Measurements from ENCODE around the gene ALK.

The ALK gene

DNA sequence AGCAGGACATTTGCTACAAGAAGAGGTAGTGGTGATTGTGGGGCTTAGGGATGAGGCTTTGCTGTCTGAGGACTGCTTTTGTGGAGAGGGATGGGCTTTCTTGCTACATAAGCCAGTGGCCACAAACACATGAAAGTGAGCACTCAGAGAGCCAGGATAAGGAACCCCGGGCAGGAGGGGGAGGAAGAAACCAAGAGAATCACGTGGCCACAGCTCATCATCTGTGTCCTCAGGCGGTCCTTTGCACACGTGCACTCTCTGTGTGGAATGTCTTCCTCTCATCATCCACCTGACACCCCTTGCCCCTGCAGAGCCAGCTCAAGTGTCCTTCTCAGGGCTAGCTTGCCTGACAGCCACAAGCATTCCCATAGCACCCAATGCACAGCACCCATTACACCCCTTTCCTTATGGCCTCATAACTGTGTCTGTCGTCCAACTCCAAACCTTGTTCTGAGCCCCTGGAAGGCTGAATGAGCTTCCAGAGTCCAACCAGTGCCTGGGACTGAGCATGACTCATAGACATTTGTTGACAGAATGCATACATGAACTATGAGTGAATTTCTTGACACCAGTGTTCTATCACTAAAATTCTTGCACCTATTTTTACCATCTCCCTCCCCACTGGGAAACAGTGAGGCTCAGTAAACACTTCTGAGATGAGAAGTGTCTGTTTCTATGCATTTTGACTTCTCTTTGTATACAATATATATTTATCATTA is 398.3 kb downstream of the ALK start:
- no peak for FAIRE-seq

DNA sequence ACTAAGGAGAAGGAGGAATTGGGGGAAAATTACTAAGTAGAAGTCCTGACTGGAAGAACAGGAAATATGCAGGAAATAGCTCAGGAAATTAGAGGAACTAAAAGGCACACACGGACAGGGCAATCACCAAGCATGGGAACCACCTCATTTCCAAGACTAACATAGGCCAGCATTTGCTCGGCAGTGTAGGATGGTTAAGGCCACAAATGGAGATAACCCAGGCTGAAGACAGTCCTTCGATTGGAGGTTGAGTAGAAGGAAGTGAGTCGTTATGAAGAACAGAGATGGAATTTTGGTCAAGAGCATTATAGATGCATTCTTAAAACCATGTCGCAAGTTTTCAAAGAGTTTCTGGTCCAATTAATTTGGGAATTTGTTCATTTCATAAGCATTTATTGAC is 401.4 kb downstream of the ALK start:
- FAIRE-seq = no peak

DNA sequence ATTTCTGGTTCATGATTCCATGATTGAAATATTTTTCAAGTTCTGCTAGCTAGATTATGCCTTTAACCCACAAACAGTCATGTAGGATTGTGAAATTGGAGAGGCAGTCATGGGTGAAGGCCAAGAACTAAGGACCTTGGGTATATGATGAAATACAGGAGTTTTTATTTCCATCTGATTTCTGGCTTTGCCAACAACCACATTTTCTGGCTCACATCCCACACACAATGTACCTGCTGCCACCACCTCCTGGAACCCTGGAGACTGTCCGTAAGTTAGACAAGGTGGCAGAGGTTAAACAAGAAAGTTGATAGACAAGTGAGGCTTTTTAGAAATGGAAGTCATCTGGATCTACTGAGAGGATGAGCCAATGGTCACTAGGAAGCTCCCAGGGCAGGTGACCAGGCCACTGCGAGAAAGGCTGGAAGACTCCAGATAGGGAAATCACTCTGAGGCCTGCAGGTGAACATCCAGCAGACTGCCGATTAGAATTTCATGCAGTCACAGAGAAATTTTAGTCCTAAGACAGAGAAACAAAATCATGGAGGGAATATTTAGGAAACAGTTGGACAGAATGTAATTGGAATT is 402.0 kb downstream of the ALK start:
- FAIRE-seq = no peak

DNA sequence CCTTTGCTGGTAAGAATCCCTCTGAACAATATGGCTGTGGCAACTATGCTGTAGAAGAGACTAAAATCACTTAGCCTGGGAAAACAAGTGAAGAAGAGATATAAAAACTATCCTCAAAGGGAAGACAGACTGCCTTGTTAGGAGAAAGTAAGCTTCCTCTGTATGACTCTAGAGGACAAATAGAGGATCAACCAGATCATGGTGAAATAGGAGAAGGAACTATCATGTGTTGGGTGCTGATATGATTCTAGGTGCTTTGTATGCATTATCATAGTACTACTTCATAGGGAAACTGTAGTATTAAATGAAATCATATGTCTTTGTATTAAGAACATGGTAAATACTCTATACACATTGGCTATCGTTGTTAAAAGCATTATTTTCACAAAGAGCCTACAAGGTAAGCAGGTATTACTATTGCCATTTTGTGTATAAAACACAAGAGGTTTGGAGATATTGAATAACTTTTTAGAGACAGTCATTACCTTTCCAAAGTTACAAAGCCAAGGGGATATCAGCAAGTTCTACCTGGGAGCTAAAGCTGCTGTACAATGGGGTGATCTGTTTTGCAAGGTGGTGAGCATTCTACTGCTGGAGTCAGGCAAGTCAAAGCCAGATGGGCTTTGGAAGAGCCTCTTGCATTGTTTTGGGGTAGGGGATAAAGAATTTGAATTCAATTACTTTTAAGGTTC is 402.6 kb downstream of the ALK start:
- FAIRE-seq = no peak

DNA sequence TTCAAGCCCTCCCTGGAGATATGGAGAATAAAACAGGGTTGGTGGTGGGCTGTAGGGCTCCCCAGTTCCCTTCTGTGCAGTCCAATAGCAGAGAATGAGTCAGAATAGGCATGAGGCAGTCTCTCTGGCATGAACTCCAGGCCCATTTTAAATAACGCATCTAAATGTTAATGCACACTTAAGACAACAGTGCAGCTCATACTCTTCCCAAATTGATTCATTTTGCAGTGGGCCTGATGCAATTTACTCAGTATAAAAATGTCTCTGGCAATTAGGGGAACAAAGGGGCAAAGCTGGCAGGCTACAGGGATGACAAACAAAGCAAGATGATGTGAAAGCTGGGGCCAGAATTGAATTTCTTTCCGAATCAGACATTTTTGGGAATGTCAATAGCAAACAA is 403.4 kb downstream of the ALK start:
- no peak for FAIRE-seq

DNA sequence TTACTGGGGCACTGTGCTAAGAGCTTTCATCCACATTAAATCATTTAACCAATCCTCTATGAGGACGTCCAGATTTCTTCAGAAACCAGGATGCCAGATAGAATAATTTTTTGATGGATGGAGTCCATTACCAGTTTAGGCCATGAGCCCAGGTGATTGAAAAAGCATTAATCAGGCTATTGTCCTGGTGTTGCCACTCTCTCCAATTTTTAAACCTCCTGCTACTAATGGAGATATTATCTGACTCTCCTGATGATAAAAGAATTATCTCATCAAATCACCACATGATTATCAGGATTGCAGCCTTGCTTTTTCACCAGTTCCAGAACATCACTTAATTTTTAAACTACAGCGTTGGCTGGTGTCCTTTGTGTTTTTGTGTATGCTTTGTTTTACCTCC is 404.0 kb downstream of the ALK start:
- FAIRE-seq = no peak

DNA sequence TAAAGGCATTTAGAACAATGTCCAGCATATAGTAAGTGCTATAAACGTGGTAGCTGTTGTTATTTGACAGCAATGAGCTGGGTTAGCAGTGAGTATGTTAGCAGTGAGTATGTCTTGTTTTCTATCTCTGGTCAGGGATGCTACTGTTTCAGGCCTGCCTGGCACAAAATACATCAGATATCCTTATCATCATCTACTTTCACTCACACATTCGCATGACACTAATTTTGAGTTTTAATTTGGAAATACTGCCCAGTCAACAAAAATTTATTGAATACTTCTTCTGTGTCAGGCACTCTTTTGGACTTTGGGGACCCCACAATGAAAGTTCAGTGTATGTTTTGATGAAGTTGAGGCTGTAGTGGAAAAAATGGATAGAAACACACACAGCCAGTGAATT is 404.6 kb downstream of the ALK start:
- no peak for FAIRE-seq

DNA sequence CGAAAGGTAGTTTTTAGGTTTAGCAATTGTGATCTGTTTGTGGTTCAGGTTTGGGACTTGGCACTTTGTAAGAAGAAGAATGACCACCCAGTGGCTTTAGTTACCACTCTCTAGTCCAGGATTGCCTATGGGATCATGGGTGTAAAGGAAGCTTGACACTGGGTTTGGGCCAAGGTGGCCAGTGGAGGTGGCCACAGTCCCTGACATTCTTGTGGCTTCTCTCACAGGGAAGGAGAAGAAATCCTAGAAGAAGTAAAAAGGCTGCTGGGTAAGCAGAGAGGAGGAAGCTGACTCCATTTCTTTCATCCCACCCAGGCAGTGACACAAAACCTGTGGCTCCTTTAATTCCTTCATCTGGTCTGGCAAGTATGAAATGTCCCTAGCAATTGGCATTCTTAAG is 411.5 kb downstream of the ALK start:
- no peak for FAIRE-seq

DNA sequence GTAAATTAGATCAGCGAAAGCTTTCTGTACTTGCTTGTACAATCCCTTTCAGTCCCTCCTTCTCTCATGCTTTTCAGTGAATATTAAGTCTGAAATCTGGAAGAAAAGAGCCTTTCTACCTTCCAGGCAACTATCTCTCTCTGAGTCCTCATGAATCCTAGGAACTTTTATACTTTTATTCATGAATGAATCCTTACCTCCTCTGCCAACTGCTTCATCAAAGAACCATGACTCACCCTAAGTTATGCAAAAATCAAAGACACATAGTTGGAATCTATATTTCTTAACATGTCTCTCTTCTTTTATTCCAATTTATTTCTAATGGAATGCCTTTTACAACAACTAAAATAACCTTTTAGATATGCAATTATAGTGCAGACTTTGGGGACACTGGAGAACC is 412.0 kb downstream of the ALK start:
- no peak for FAIRE-seq

DNA sequence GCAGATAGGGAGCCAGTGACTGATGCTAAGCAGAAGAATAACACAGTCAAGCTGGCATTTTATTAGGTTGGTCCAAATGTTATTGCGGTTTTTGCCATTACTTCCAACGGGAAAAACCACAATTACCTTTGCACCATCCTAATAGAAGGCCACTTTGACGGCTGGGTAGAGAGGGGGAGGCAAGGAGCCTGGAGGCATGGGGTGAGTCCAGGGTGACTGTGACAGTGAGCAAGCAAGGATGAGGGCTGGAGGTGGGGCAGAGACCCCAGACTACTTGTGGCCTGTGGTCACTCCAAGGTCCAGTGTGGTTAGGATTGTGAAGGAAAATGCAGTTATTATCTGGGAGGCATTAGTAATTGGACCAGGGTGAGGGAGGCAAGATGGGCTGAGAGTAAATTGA is 416.6 kb downstream of the ALK start:
- no peak for FAIRE-seq

DNA sequence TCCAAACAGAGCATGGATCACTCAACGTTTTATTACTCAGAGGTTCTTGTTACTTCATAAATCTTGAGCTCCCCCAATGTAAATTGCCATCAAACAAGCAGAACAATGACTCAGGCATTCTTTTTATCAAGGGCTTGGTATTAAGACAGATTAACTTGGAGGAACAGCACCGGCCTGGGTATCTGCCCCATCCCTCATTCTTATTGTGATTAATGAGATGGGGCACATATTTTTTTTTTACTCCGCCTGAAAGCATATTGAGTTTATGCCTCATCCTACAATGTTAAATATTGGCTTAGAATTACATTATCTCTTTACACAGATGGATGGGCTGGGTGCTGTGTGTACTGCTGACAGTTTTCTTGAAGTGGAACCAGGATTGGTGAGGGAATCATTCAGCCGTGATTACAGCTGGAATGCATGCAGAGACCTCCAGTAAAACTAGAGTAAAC is 418.9 kb downstream of the ALK start:
- no peak for FAIRE-seq

DNA sequence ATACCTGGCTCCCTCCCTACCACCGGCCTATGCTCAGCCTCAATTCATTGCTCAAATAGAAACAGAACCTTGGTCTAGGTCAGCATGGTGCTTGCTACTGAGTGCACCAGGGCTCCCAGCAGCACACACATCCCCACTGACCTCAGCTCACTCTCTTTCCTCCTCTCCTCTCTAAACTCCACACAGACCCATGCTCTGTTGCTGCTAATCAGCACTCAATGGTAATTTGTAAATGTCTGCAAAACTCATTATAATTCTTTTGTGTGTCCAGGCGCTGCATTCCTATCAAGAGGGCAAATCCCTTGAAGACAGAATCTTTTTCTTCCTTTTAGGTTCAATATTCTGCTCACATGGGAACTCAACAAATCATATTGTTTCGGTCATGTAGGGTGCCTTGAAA is 424.0 kb downstream of the ALK start:
- FAIRE-seq = no peak

DNA sequence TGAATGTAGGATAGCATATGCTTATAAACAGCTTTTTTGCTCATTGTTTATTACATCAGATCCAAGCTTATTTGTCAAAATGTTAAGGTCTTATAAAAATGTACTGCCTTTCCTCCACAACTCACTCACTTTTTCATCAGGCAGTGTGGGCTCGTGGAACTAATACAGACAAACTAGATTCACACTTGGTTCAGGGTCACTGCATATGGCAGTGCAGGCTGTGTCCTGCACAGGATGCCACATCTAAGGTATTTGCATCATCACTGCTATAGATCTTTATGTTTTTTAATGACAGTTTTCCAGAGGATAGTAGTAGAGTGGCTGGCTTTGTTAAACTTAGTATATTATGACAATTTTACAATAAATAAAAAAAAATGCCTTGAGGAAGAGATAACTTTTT is 425.2 kb downstream of the ALK start:
- no peak for FAIRE-seq

DNA sequence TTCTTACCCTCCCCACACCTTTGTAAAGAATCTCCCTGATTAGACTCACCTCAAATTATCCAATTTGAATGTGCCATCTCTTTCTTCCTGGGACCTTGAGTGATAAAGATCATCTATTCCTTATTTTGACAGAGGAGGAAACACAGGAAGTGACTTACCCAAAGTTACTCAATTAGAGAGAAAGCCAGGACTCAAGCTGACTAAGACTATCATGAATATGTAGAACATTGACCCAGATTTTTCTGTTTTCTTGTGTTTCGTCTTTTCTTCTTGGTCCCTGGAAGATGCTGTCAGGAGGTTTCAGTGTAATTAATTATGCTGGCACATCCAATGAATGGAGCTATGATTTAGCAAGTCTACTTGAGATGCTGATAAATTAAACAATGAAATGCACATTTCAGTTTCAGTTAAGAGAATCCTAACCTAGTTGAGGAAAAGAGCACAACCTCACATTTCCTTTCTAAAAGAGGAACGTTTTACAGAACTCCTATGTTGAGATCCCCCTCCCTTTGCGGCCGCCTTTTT is 425.8 kb downstream of the ALK start:
- FAIRE-seq = no peak

DNA sequence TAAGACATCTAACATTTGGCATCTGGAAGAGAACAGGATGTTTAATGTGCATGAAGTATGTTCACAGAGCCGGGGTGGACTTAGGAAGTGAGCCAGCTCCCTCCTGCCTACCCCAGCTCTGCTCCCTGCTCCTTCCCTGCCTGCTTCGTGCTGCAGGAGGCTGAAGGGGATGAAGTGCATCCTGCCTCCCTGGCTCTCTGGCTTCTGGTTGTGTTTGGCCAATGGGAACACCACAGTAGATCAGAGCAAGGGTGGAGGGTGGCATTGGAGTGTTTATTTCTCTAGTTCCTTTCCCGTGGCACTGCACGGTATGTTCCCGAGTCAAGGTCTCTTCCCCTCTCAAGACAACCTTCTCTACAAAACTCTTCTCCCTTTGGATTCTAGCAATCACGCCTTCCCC is 426.3 kb downstream of the ALK start:
- FAIRE-seq = no peak

DNA sequence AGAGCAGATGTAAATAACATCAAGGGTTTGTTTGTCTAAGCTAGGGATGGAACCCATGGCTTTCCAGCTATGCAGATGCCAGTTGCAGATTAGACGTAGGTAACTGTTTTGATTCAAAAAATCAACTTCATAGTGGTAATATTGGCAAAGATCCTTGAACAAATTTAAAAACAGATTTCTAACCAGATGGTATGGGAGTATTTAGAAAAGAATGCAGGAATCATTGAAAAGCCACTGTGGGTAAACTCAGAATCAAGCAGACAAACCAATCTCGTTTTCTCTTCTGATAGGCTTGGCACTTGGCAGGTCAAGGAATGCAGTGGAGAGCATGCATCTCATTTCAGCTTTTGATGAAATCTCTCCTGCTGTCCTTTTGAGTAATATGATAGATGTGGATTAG is 428.7 kb downstream of the ALK start:
- no peak for FAIRE-seq

DNA sequence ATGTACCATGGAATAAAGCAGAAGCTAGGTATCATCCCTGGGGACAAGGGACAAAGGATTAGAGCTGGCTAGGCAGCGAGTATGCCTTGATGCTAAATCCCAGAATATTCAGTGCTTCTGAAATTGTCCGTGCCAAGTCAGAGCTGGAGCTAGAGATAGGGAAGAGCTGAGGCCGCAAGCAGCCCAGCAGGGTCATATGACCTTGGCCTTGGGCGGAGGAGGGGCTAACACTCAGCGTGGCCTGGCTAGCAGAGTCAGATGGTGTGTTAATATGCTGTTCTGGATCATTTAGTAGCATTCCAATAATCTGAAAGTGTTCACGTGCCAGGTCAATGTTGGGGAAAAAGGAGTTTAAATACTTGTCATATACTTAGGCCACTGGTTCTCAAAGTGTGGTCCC is 431.3 kb downstream of the ALK start:
- FAIRE-seq = no peak

DNA sequence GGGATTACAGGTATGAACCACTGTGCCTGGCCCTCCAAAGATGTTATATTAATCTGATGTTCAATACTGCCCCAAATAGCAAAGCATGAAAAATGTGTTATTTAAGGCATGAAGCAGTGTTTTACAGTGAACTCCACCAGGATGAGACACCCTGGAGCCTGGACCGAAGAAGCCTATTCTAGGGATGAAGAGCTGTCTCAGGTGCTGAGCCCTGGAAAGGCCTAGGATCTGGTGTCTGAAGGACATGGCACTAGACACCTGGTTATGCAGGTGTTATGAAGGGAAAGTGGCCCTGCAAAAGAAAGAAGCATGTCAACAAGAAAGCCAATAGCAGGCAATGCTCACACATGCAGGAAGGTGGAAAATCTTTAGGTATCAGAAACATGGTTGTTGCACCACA is 431.8 kb downstream of the ALK start:
- FAIRE-seq = no peak

DNA sequence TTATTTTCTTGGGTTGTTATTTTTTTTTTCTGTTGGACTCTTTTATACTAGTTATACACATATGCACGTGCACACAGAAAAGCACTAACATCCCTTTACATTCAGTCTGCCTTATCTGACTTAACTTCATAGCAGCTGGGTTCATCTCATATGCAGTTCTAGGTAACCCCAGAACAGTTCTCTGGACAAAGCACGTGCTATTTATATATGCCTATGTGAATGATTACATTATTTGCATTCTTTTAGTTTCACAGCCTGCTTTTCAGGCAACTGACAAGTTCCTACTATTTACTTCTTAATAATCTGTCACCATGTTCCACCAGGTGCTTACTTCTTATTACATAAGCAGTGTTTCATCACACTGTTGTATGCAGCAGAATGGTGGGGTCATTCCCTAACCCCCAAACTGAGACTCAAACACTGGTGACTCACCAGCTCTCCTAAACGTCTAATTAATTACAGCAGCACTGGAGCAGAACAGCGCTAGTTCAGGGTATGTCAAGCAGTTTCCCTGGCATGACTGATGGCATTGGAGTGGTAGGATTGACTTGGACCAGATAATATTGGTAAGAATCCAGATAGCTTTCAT is 433.3 kb downstream of the ALK start:
- FAIRE-seq = no peak

DNA sequence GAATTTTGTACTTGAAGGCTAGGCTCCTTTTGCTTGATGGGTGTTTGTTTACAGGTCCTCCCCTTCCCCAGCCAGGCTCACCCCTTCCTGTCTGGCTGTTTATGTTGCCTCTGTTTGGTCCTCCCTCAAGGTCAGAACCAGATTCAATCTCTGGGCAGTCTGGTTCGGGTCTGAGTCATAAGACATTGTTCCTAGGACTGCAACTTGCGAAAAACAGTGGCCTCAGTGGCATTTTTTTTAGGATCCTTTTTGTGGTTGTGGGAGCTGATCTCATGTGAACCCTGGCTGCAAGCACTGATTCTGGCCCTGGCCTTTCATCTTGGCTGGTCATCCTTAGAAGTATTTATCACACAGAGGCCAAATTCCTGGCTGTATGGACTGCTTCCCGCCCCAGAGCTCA is 435.8 kb downstream of the ALK start:
- FAIRE-seq = no peak

DNA sequence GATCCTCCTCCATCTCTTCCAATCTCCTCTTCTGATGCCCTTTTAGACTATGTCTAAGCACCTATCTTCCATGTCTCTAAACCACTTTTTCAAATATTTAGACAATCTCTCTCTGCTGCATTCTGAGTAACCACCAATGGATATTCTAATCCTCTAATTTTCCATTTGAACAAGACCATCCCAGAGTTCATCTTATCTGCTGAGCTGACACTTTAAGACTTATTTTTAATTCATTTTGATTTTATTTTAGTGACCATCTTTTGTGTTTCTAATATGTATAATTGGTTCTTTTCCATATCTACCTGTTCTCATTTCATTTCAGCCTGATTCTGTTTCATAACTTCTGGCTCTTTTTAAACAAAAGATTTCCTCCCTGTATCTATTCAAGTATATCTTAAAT is 436.3 kb downstream of the ALK start:
- FAIRE-seq = no peak

DNA sequence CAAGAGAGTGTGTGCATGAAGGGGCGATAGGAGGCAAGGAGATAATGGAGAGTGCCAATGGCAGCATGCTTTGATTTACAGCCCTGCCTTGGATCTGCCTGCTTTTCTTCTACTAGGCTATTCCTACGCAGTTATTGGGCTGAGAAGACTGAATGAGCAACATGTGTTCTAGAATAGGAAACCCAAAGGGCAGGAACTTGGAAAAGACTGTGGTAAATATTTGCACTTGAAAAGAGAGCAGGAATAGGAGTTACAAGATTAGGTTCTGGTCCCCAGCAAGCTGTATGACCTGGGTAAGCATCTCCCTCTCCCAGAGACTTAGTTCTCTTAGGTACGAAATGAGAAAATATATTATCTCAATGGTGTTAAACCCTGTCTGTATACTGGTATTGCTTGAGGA is 438.5 kb downstream of the ALK start:
- no peak for FAIRE-seq

DNA sequence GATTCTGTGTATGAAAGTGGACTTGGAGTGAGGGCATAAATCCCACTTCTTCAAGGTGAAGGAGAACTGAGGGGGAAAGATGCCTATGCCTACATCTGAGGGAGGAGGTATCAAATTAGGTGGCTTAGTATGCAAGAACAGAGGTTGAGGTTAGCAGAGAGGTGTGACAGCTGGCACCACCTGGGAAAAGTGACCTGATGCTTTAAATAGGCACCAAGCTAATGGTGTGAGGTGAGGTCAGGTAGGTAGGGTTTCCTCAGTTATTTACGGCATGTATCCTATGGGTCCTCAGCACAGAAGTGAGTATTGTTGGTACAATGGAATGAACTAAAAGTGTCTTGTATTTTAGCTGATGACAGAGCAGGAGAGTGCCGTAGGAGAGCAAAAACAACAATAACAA is 439.0 kb downstream of the ALK start:
- no peak for FAIRE-seq

DNA sequence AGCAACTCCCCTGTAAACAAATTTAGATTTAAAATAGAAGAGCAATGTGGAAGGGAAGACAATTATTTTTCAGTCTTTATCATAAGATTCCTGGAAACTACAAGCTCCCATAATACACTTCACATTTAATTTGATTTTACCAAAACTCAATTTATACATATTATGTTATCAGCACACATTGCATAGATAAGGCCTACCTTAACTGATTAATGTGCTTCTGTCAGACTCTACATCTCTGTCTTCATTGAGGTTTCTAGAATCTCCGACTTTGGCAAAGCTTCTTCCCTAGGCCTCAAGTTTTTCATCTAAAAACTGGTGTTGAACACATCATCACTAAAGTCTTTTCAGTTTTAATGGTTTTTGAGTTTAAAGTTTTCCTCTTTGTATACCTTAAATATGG is 440.1 kb downstream of the ALK start:
- no peak for FAIRE-seq
